Measurements from ENCODE around the gene APOH. TPM values are rescaled to one million over a fixed set of nuclear protein-coding genes. Genes with fewer than 3 reads are reported as not detected.

APOH gene
- total and polyA plus RNA-seq, 9 of the 15 experiments (the other 6 are each of a cell fraction or from before 2014, with no cell fraction given) = 1.1 TPM; not detected in 8

GRCh38 chr17:66167189-66167815 is 61.9 kb downstream of the APOH start:
- H3K27ac ChIP-seq (ENCODE audit: extremely low read depth, low read depth, low read length) = no peak overlapping the region
- H3K9me1 ChIP-seq (ENCODE audit: control insufficient read depth, insufficient read depth, low read length) = no peaks in the 10 kb centered on the region
- H3K79me2 ChIP-seq (ENCODE audit: control insufficient read depth, insufficient read depth, low read length) = no peaks in the 10 kb centered on the region
- intact Hi-C loops (cut with micrococcal nuclease) = no loop called here
- no peak overlapping the region for H2AFZ ChIP-seq (ENCODE audit: low read depth, low read length)
- no TSS peak for BruUV-seq (replicated peaks)
- in situ Hi-C loops (cut with MboI) = loop anchor here (5.0 kb wide), 1 partner anchor 935 kb away; no protein-coding TSS in a partner anchor
- no peaks in the 10 kb centered on the region for H3K36me3 ChIP-seq (ENCODE audit: control insufficient read depth, insufficient read depth, low read length)
- H3K27me3 ChIP-seq (ENCODE audit: control insufficient read depth in 2 of 2, insufficient read depth in 2 of 2, low read length in 2 of 2) = peaks cover 3% of the 10 kb centered on the region in 2 experiments; a peak in 1 of 5 replicates
- no peaks in the 10 kb centered on the region for H3K9me3 ChIP-seq (replicated peaks; ENCODE audit: control insufficient read depth, insufficient read depth, low read depth, low read length)
- no peak overlapping the region for H3K4me3 ChIP-seq
- no peaks in the 10 kb centered on the region for H3K4me1 ChIP-seq (replicated peaks in 1 of 2; ENCODE audit: control insufficient read depth in 2 of 2, insufficient read depth in 2 of 2, low read length in 2 of 2)
- no peaks in the 10 kb centered on the region for H4K20me1 ChIP-seq (replicated peaks; ENCODE audit: control insufficient read depth, insufficient read depth, low read length)
- ChIA-PET CTCF (ENCODE audit: low intra/inter-chr PET ratio) (interaction anchor here (0.6 to 0.9 kb wide), 2 partner anchors 875 to 944 kb away, joined by 3 to 5 read pairs; no protein-coding TSS in a partner anchor), POLR2A (no interaction called here)
- peak; percentile 90 for TF ChIP-seq ZNF316 (IDR thresholded peaks at IDR 0.05)
- no peak for TF ChIP-seq ZZZ3 (IDR thresholded peaks at IDR 0.05)
- peak; percentile 89 for TF ChIP-seq MAFF (IDR thresholded peaks at IDR 0.05; ENCODE audit: low read length)
- peak; percentile 90 for TF ChIP-seq MAFK (IDR thresholded peaks at IDR 0.05; ENCODE audit: low read length)
- TF ChIP-seq ATF4 (CRISPR knock-in tag; IDR thresholded peaks at IDR 0.05) = no peak
- peak; percentile 76 for TF ChIP-seq MAFG (tag; conservative IDR thresholded peaks at IDR 0.05)
- TF ChIP-seq C11orf30 (IDR thresholded peaks at IDR 0.05; ENCODE audit: low read depth) = peak; percentile 81
- no peak overlapping the region for H3K4me2 ChIP-seq (ENCODE audit: insufficient read depth, low read length)
- H3K9ac ChIP-seq (ENCODE audit: insufficient read depth in 1 of 2, low read depth in 2 of 2, low read length in 2 of 2) = no peak overlapping the region
- ATAC-seq (no peak), DNase-seq (ENCODE audit: extremely low read depth in 1 of 4, low spot score in 3 of 4) (no peak), FAIRE-seq (no peak)
- under 1% methylated on average over 5 of the region's 5 CpGs for WGBS (ENCODE audit: insufficient coverage, low coverage, missing lambda C conversion rate)

Measured in K562 (cell line).